Nephron progenitor cell (in vitro differentiated cells): ENCODE data around the gene TMCC2.

Experiments
- DNase-seq: peaks from one replicate; pipeline ENCODE4 v3.0.0; 2021
- H3K27ac Mint-ChIP-seq: 2 replicates; pipeline ENCODE4 v1.8.0; 2021; ENCODE audit warnings: mild to moderate bottlenecking, moderate library complexity, mixed read lengths
- H3K27me3 Mint-ChIP-seq: 2 replicates; pipeline ENCODE4 v1.8.0; 2021; ENCODE audit warnings: mild to moderate bottlenecking, low read depth, mixed read lengths; ENCODE audit not compliant: poor library complexity
- H3K36me3 Mint-ChIP-seq: 2 replicates; pipeline ENCODE4 v1.8.0; 2021; ENCODE audit warnings: low read depth, mixed read lengths
- H3K4me1 Mint-ChIP-seq: 2 replicates; pipeline ENCODE4 v1.8.0; 2021; ENCODE audit warnings: mixed read lengths
- H3K4me3 Mint-ChIP-seq: 2 replicates; pipeline ENCODE4 v1.8.0; 2021; ENCODE audit warnings: mild to moderate bottlenecking, moderate library complexity, mixed read lengths
- H3K9me3 Mint-ChIP-seq: 2 replicates; pipeline ENCODE4 v1.8.0; 2021; ENCODE audit warnings: mild to moderate bottlenecking, moderate library complexity, mixed read lengths
- TF ChIP-seq, protein P1 (sequence below): fragments of 200-600 bp; sonication (generic); IDR thresholded peaks from 2 replicates; pipeline ENCODE4 v1.5.0; 2021; ENCODE audit warnings: antibody characterized with exemption

TMCC2 gene

GRCh38 chr1:205217418-205217817, 10.3 kb upstream of the TMCC2 start:
- TF ChIP-seq, protein P1, sequence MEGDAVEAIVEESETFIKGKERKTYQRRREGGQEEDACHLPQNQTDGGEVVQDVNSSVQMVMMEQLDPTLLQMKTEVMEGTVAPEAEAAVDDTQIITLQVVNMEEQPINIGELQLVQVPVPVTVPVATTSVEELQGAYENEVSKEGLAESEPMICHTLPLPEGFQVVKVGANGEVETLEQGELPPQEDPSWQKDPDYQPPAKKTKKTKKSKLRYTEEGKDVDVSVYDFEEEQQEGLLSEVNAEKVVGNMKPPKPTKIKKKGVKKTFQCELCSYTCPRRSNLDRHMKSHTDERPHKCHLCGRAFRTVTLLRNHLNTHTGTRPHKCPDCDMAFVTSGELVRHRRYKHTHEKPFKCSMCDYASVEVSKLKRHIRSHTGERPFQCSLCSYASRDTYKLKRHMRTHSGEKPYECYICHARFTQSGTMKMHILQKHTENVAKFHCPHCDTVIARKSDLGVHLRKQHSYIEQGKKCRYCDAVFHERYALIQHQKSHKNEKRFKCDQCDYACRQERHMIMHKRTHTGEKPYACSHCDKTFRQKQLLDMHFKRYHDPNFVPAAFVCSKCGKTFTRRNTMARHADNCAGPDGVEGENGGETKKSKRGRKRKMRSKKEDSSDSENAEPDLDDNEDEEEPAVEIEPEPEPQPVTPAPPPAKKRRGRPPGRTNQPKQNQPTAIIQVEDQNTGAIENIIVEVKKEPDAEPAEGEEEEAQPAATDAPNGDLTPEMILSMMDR, result no peak
- Mint-ChIP-seq H3K4me1 (no peaks in the 10 kb centered on the region), H3K27me3 (peaks cover 35% of the 10 kb centered on the region), H3K27ac (no peak overlapping the region), H3K36me3 (no peaks in the 10 kb centered on the region), H3K4me3 (no peak overlapping the region), H3K9me3 (no peaks in the 10 kb centered on the region)
- DNase-seq, result no peak

DNA sequence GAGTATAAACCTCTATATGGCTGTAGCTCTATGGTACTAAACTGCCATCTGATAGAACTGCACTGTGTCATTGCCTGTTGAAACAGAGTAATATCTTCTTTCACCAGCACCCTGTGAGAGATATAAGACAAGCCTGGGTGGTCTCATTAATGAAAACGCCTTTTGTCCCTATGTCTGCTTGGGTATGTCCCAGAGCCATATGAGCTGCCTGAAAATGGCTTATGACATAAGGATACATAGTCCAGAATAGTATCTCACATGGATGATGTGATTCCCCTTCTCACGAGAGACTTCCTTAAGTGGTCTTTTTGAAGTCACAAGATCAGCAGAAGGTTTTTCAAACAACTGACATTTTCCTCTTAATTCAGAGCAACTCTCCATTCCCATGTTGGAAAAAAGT, 7.3 kb upstream of the TMCC2 start:
- Mint-ChIP-seq H3K36me3 (no peaks in the 10 kb centered on the region), H3K27ac (no peak overlapping the region), H3K4me1 (no peaks in the 10 kb centered on the region), H3K9me3 (no peaks in the 10 kb centered on the region), H3K27me3 (peaks cover 21% of the 10 kb centered on the region), H3K4me3 (no peak overlapping the region)
- no peak for DNase-seq
- TF ChIP-seq, protein P1, result no peak

- DNase-seq, result no peak
- peaks cover 46% of the 10 kb centered on the region for H3K27me3 Mint-ChIP-seq
- no peaks in the 10 kb centered on the region for H3K9me3 Mint-ChIP-seq
- H3K4me3 Mint-ChIP-seq, result no peak overlapping the region
- H3K36me3 Mint-ChIP-seq, result no peaks in the 10 kb centered on the region
- H3K4me1 Mint-ChIP-seq, result peaks cover 23% of the 10 kb centered on the region
- TF ChIP-seq, protein P1, result no peak
- no peak overlapping the region for H3K27ac Mint-ChIP-seq
Measured at GRCh38 chr1:205224736-205225135, 3.0 kb upstream of the TMCC2 start.

- H3K9me3 Mint-ChIP-seq, result no peaks in the 10 kb centered on the region
- peaks cover 35% of the 10 kb centered on the region for H3K4me1 Mint-ChIP-seq
- H3K27me3 Mint-ChIP-seq, result peaks cover 51% of the 10 kb centered on the region
- no peak for DNase-seq
- TF ChIP-seq, protein P1, result no peak
- H3K4me3 Mint-ChIP-seq, result peak overlapping the region; percentile 80
- H3K27ac Mint-ChIP-seq, result no peak overlapping the region
- H3K36me3 Mint-ChIP-seq, result no peaks in the 10 kb centered on the region
Measured at GRCh38 chr1:205225901-205226765, 1.6 kb upstream of the TMCC2 start.

GRCh38 chr1:205226868-205227583, 720 bp upstream of the TMCC2 start:
- H3K9me3 Mint-ChIP-seq, result no peaks in the 10 kb centered on the region
- H3K36me3 Mint-ChIP-seq, result no peaks in the 10 kb centered on the region
- H3K4me1 Mint-ChIP-seq, result peaks cover 35% of the 10 kb centered on the region
- DNase-seq, result no peak
- TF ChIP-seq, protein P1, result no peak
- H3K4me3 Mint-ChIP-seq, result peak overlapping the region; percentile 80
- H3K27me3 Mint-ChIP-seq, result peaks cover 51% of the 10 kb centered on the region
- no peak overlapping the region for H3K27ac Mint-ChIP-seq
